Activated T-cell treated with anti-CD3 and anti-CD28 coated beads, Interleukin-2, amount 50 U/mL, for 4 hours (primary cell): ENCODE measurements around the gene KATNBL1. TPM values are rescaled to one million over a fixed set of nuclear protein-coding genes. Genes with fewer than 3 reads are reported as not detected.
A peak's percentile ranks its signal among the peaks of the same experiment; 100 is the strongest.
"Not testable (repeated sequence)": the region's sequence is repeated elsewhere in the genome, so short reads cannot be mapped to it uniquely, and the experiment has no call there.

Source experiments
- ATAC-seq, 2 donors: fragments of 200-7000 bp; cut with Tn5 transposase; one replicate each; pipeline ENCODE4 v1.10.0; 2021
- DNase-seq: peaks from one replicate; pipeline ENCODE4 v3.0.0-alpha.2; 2020
- H3K27me3 Mint-ChIP-seq: one replicate; pipeline ENCODE4 v1.8.0; 2021; ENCODE audit warnings: low read depth, mixed read lengths
- H3K36me3 Mint-ChIP-seq: one replicate; pipeline ENCODE4 v1.8.0; 2022; ENCODE audit warnings: mixed read lengths; ENCODE audit not compliant: insufficient read depth
- H3K4me1 Mint-ChIP-seq: one replicate; pipeline ENCODE4 v1.8.0; 2021; ENCODE audit warnings: low read depth, mixed read lengths
- H3K4me3 Mint-ChIP-seq: one replicate; pipeline ENCODE4 v1.8.0; 2021; ENCODE audit warnings: mild to moderate bottlenecking, moderate library complexity, mixed read lengths
- H3K9me3 Mint-ChIP-seq: one replicate; pipeline ENCODE4 v1.8.0; 2021; ENCODE audit warnings: mixed read lengths
- total RNA-seq, 3 donors: library from RNA; stranded (reverse); gene quantifications; one replicate each; pipeline ENCODE4 v1.2.1, GENCODE V29; 2021

Gene KATNBL1
- total RNA-seq, 3 donors from 2014 or later, result 30.8 to 35.1 (median 34.0) TPM

GRCh38 chr15:34161329-34161963 lies 48.5 kb downstream of the KATNBL1 start:
- peaks cover 64% of the 10 kb centered on the region for H3K36me3 Mint-ChIP-seq
- H3K9me3 Mint-ChIP-seq, result peaks cover 19% of the 10 kb centered on the region
- peak in 1 of 2 donors; percentile 59 for ATAC-seq
- DNase-seq, result no peak
- H3K27me3 Mint-ChIP-seq, result no peaks in the 10 kb centered on the region
- H3K4me3 Mint-ChIP-seq, result no peak overlapping the region
- peaks cover 5% of the 10 kb centered on the region for H3K4me1 Mint-ChIP-seq

DNA sequence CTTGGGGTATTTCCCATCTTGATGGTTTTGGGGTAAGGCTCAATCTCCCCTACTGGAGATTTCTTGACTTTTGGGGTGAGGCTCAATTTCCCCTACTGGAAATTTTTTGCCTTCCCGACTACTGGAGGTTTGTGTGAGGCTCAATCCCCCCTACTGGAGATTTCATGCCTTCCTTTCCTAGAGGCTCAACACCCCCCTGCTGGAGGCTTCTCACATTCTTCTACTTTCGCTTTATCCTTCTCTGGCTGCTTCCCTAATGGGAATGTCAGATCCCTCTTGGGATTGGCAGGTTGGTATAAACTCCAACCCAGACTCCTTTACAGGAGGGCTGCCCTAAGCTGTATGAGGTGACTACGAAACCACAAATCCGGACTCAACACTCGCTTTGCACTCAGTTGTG lies 49.2 kb downstream of the KATNBL1 start:
- no peak for DNase-seq
- Mint-ChIP-seq H3K4me1 (peaks cover 5% of the 10 kb centered on the region), H3K4me3 (no peak overlapping the region), H3K27me3 (no peaks in the 10 kb centered on the region), H3K36me3 (peaks cover 70% of the 10 kb centered on the region), H3K9me3 (peaks cover 26% of the 10 kb centered on the region)
- no peak for ATAC-seq

DNA sequence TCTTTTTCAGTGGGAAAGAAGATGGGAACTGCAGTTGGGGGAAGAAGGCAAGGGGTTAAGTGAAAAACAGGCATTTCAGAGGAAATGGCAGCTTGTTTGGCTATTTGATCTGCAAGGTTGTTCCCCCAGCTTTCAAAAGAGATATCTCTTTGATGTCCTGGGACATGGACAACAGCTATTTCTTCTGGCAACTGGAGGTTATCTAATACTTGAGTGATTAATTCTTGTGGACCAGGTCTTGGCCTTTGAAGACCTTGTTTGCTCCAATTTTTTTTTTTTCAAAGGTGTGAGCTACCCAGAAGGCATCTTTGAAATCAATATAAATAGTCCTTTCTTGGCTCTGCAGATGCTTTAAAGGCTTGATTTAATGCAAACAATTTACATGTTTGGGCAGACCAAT lies 51.5 kb downstream of the KATNBL1 start:
- Mint-ChIP-seq H3K4me3 (no peak overlapping the region), H3K36me3 (peaks cover 76% of the 10 kb centered on the region), H3K27me3 (no peaks in the 10 kb centered on the region), H3K9me3 (peaks cover 37% of the 10 kb centered on the region), H3K4me1 (peaks cover 7% of the 10 kb centered on the region)
- DNase-seq (no peak), ATAC-seq (no peak)

- Mint-ChIP-seq H3K36me3 (peaks cover 72% of the 10 kb centered on the region), H3K9me3 (peaks cover 27% of the 10 kb centered on the region), H3K27me3 (no peaks in the 10 kb centered on the region), H3K4me1 (peaks cover 4% of the 10 kb centered on the region), H3K4me3 (no peak overlapping the region)
- no peak for DNase-seq
- ATAC-seq, result no peak
These were observed 54.0 kb downstream of the KATNBL1 start for GRCh38 chr15:34155859-34156258.

GRCh38 chr15:34154725-34155204 lies 55.1 kb downstream of the KATNBL1 start:
- Mint-ChIP-seq H3K4me1 (peaks cover 4% of the 10 kb centered on the region), H3K27me3 (no peaks in the 10 kb centered on the region), H3K36me3 (peaks cover 71% of the 10 kb centered on the region), H3K9me3 (peaks cover 19% of the 10 kb centered on the region), H3K4me3 (no peak overlapping the region)
- ATAC-seq (peak; percentile 88 to 97), DNase-seq (no peak)

DNA sequence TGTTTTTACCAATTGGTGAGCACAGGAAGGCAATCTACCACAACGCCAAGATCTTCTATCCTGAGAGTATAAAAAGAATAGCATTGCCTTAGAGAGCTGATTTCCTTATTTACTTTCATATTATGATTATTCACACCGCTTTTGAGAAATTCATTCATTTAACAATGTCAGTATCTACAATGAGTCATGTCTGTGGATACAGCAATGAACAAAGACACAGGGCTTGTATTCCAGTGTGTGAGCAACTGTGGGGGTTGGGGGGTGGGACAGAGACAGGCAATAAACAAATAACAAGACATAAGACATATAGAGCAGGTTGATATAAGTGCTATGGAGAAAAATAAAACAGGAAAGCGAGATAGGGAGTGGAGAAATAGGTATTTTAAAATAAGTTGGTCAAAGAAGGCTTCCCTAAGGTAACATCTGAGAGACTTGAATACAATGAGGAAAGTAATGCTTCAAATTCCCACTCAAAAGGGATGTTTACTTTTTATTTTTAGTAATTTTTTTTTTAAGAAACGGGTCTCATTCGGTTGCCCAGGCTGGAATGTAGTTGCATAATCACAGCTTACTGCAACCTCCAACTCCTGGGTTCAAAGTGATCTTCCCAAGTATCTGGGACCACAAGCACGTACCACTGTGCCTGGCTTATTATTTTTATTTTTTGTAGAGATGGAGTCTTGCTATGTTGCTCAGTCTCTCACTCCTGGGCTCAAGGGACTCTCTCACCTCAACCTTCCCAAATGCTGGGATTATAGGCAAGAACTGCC lies 62.3 kb downstream of the KATNBL1 start:
- Mint-ChIP-seq H3K36me3 (peaks cover 32% of the 10 kb centered on the region), H3K9me3 (no peaks in the 10 kb centered on the region), H3K27me3 (no peaks in the 10 kb centered on the region), H3K4me1 (no peaks in the 10 kb centered on the region), H3K4me3 (no peak overlapping the region)
- ATAC-seq (no peak), DNase-seq (no peak)

- H3K36me3 Mint-ChIP-seq, result peaks cover 3% of the 10 kb centered on the region
These were observed 76.4 kb downstream of the KATNBL1 start for GRCh38 chr15:34133511-34133910.

GRCh38 chr15:34132881-34133280 lies 77.0 kb downstream of the KATNBL1 start:
- ATAC-seq, result no peak
- Mint-ChIP-seq H3K9me3 (no peaks in the 10 kb centered on the region), H3K27me3 (no peaks in the 10 kb centered on the region), H3K4me3 (no peak overlapping the region), H3K36me3 (no peaks in the 10 kb centered on the region), H3K4me1 (no peaks in the 10 kb centered on the region)
- no peak for DNase-seq

More at GRCh38 chr15:34133511-34133910, 76.4 kb downstream of the KATNBL1 start:
- Mint-ChIP-seq H3K27me3 (no peaks in the 10 kb centered on the region), H3K4me3 (no peak overlapping the region), H3K9me3 (no peaks in the 10 kb centered on the region), H3K4me1 (no peaks in the 10 kb centered on the region)
- DNase-seq (no peak), ATAC-seq (no peak)

GRCh38 chr15:34128898-34129297 lies 81.0 kb downstream of the KATNBL1 start:
- ATAC-seq (no peak), DNase-seq (no peak)
- Mint-ChIP-seq H3K4me3 (no peak overlapping the region), H3K36me3 (no peaks in the 10 kb centered on the region), H3K4me1 (no peaks in the 10 kb centered on the region), H3K27me3 (no peaks in the 10 kb centered on the region), H3K9me3 (no peaks in the 10 kb centered on the region)

DNA sequence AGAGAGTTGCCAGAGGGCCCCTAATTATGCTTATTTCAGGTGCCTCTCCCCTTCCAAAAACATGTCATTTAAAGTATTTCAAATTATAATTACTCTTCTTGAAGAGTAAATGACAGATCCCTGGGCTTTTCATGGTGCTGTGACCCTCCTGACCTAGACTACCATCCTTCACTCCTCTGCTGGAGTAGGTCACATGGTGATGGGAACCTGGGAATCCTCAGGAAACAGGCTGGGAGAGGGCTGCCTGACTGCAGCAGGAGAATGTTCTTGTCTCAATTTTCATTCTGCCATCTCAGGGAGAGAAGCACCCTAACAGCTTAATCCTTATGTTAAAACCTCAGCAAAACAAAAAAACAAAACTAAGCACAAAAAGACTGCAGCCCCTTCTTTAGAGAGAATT lies 83.4 kb downstream of the KATNBL1 start:
- Mint-ChIP-seq H3K4me1 (no peaks in the 10 kb centered on the region), H3K4me3 (no peak overlapping the region), H3K36me3 (no peaks in the 10 kb centered on the region), H3K9me3 (no peaks in the 10 kb centered on the region), H3K27me3 (no peaks in the 10 kb centered on the region)
- DNase-seq (no peak), ATAC-seq (no peak)

GRCh38 chr15:34125945-34126344 lies 84.0 kb downstream of the KATNBL1 start:
- no peaks in the 10 kb centered on the region for H3K4me1 Mint-ChIP-seq
- ATAC-seq (no peak), DNase-seq (no peak)
- H3K4me3 Mint-ChIP-seq, result no peak overlapping the region
- no peaks in the 10 kb centered on the region for H3K36me3 Mint-ChIP-seq
- H3K9me3 Mint-ChIP-seq, result no peaks in the 10 kb centered on the region
- no peaks in the 10 kb centered on the region for H3K27me3 Mint-ChIP-seq

- Mint-ChIP-seq H3K27me3 (peaks cover 6% of the 10 kb centered on the region), H3K36me3 (no peaks in the 10 kb centered on the region), H3K4me1 (no peaks in the 10 kb centered on the region), H3K4me3 (no peak overlapping the region), H3K9me3 (no peaks in the 10 kb centered on the region)
- DNase-seq (no peak), ATAC-seq (no peak)
These were observed 85.2 kb downstream of the KATNBL1 start for GRCh38 chr15:34124651-34125050.

DNA sequence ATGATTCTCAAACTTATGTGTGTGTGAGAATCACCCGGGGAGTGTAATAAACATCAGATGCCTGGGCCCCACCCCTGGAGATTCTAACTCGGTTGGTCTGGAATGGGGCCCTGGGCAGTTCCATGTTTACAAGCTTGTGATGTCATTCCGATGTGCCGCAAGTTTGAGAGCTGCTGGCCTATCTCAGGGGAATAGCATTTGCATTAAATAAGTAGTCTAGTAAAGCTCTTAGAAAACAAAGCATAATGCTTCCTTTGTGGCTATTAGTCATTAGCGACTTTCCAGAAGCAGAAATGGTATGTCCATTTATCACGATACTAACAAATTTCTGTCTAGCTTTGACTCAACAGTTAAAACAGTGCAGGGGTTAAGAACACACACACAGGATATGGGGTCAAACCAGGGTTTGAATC lies 87.1 kb downstream of the KATNBL1 start:
- Mint-ChIP-seq H3K4me3 (no peak overlapping the region), H3K36me3 (no peaks in the 10 kb centered on the region), H3K27me3 (peaks cover 9% of the 10 kb centered on the region), H3K4me1 (no peaks in the 10 kb centered on the region), H3K9me3 (no peaks in the 10 kb centered on the region)
- ATAC-seq, result no peak
- DNase-seq, result no peak

GRCh38 chr15:34121786-34122185 lies 88.1 kb downstream of the KATNBL1 start:
- not testable (repeated sequence) for ATAC-seq

GRCh38 chr15:34120420-34120819 lies 89.5 kb downstream of the KATNBL1 start:
- H3K4me3 Mint-ChIP-seq, H3K9me3 Mint-ChIP-seq, DNase-seq, H3K36me3 Mint-ChIP-seq, ATAC-seq, H3K4me1 Mint-ChIP-seq: not testable (repeated sequence)
- H3K27me3 Mint-ChIP-seq, result peaks cover 19% of the 10 kb centered on the region

More at GRCh38 chr15:34121786-34122185, 88.1 kb downstream of the KATNBL1 start:
- H3K36me3 Mint-ChIP-seq, DNase-seq, H3K4me1 Mint-ChIP-seq, H3K4me3 Mint-ChIP-seq, H3K9me3 Mint-ChIP-seq: not testable (repeated sequence)
- H3K27me3 Mint-ChIP-seq, result peaks cover 15% of the 10 kb centered on the region
